ENCODE measurements around the gene HK2.
"Not testable (repeated sequence)": the region's sequence is repeated elsewhere in the genome, so short reads cannot be mapped to it uniquely, and the experiment has no call there.

The HK2 gene

DNA sequence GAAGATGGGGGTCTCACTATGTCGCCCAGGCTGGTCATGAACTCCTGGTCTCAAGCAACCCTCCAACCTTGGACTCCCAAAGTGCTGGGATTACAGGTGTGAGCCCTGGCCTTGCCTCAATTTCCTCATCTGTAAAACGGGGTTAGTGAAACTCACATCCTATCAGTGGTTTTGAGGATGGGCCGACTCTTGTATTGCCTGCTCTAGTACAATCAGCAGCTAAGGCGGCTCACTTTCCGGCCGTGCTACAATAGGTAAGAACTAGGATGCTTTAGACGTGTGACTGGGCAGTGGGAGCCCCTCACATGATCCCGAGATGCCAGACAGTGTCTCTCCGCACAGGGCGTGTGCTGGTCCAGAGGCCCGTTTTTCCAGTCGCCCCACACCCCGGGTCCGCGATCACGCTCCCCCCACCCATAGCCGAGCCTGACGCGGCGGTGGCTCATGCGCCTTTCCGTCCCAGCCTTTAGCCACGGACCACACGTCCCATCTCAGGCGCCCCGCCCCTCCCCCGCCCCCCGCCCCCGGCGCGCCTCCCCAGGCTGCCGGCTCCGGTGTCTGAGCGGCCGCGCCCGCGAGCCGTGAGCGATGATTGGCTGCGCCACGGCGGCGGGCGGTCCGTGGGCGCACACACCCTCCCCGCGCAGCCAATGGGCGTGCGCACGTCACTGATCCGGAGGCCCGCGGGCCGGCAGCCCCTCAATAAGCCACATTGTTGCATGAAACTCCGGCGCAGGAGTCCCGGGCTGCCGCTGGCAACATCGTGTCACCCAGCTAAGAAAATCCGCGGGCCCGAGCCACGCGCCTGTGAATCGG is at the start of gene HK2:
Gene HK2, plus strand, starts transcription at position 710 of the 816 bp plus-strand sequence. CDS start 454 bp downstream, outside the sequence.
- peak; percentile 36 for DNase-seq

DNA sequence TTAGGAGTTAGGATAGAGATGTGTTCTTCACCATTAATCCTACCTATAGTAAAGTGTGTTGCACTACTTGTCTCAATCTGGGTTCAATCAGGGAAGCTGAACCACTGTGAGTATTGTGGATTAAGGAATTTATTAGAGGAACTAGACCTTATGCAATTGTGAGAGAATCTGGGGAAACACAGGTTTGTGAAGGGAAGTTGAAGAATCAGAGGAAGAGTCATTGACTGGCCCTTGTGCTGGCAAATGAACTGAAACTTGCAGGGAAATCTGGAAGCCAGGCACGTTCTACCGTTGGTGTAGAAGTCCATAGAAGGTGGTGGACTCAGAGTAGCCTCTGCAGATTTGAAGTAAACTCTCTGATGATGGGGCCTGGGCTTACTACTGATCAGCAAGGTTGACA is 44.7 kb upstream of the HK2 start:
- DNase-seq = no peak

DNA sequence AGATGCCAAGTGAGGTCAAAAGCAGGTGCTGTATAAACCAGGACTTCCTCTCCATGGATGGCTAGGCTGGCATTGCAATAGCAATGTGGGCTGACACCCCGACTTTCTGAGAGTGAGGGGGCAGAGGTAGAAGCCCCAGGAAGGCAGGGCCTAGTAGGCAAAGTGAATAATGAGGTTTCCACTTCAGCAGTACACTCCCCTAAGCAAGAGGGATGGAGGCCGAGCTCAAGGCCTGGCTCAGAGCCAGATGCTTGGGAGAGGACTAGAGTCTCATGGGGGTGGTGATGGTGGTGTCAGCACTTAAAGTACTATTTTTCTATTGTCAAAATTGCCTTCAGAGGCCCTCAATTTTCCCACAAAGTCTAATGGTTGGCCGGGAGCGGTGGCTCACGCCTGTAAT is 41.6 kb upstream of the HK2 start:
- DNase-seq = no peak

DNA sequence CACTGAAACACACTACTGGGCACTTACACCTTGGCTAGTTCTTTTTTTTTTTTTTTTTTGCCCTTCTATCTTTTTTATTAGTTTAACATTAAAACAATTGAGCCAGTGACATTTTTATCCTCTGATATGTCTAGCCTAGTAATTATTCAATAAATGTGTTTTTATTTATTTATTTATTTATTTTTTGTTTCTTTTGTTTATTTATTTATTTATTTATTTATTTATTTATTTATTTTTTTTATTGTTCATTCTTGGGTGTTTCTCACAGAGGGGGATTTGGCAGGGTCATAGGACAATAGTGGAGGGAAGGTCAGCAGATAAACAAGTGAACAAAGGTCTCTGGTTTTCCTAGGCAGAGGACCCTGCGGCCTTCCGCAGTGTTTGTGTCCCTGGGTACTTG is 39.0 kb upstream of the HK2 start:
- DNase-seq = not testable (repeated sequence)

DNA sequence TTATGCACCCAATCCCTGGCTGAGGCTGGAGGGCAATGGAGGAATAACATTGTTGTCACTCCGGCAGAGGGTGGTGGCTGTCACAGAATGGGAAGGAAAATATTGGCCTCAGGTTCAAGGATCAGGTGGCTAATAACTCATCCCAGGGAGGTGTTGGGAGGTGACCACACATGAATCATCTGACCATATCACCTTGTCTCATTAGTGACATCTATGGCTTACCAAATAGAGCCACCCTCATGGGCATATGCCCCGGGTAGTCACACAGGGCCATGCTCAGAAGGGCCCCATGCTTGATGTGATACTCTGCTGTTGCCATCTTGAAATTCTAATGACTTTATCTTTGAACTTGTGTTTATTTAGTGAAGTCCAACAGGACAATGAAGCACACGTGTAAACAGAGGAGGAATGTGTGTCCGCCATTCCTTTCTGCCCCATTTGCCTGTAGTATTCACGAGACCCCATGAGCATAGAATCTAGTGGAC is 27.5 kb upstream of the HK2 start:
- DNase-seq = no peak

DNA sequence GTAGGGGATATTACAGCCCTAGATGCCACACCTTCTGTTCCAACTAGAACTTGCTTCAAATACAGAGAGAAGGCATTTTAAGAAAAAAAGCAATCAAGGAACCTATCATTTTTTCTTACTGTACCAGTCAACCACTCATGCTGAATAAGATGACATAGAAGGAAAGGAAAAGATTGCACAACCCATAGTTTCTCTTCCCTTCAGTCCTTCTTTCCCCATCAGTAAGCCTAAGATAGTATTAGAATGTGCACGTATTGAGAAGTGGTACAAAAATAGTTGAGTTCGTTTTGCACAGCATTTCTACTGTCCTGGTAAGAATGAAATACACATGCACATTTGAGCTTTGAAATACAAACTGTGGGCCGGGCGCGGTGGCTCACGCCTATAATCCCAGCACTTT is 27.0 kb upstream of the HK2 start:
- DNase-seq = no peak

DNA sequence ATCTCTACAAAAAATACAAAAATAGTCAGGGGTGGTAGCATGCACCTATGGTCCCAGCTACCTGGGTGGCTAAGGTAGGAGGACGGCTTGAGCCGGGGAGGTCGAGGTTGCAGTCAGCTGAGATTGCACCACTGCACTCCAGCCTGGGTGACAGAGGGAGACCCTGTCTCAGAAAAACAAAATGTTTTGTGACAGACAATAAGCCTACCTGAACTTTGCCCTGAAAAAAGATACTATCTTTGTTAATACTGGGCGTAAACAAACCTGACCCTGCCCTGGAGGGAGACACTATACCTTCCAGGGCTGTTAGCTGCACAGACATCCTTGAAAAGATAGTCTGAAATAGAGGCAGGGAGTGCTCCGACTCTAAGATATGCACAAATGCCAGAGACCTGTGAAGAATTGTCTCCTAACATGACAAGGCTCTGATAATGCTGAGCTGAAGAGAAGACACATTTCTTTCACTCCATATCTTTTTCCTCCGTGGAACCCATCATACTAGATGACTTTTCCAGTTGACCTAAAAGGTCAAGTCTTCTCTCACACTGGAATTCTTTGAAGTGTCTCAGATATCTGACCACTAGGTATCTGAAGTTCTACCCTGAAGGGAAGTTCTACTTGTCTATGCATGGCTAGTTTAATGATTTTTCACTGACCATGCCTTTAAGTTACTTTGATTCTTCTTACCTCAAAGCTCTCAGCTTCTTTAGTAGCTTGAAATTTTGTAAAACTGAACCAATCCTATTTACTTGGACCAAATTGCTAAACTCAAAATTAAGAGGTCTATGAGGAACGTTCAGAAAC is 20.9 kb upstream of the HK2 start:
- DNase-seq = no peak

DNA sequence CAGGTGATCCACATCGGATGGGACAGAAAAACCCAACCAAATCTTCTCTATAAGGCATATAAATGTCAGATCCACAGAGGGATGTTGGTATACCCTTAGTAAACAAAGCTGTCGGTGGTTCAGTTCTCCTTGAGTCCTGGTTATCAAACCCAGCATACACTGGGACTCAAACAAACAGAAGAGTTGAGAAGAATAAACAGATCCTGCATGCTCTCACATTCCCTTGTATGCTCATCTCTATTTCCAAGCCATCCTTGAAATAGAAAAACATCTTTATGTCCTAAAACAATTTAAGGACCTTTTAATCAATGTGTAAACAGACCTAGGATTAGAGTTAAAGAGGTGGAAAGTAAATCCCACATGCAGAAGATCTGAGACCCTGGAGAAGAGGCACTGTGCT is 19.8 kb upstream of the HK2 start:
- DNase-seq = no peak

DNA sequence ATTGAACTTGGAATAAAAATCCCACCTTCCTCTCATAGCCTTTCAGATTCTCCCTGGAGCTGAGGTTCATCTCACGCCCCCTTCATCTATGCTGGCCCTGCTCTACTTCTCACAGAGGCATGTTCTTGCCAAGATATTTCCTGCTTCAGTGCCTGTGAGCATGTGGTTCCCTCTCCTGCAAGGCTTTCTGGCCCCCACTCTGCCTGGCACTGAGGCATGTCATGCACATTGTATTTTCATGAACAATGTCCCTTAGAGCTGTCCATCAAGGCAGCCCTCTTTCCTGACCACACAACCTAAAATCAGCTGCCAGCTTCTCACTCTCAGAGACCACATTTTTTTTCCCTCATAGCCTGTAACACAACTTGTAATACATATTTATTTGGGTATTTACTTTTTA is 18.0 kb upstream of the HK2 start:
- no peak for DNase-seq

DNA sequence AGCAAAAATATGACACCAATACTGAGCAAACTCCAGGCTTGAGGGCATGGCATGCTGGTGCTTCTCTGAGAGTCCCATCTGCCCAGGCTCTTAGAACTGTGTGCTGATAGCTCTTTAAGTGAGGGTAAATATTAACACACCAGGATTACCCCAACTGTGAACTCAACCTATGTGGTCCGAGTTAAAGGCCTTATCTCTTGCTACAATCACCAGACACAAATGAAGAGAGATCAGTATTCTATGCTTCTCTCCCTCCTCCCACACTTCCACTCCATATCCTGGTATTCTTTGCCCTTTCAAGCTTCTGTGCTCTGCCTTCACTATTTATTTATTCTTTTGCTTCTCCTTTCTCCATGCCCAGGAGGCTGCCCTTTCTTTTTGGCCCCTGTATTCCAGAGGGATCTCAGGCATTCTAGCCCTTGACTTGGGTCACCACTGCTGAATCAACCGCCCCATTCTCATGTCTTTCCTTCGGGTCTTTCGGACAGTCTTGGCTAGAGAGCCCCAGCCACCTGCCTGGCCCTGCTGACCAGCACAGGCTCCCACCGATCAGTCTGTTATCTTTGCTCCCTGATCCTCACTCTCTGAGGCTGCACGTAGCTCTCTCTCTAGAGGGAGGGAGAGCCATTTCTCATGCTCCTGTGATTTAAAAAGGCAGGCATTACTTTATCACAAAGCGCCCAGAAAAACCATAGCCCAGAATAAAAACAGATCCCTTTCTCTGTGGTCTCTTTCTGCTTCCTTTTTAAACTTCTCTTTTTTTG is 17.2 kb upstream of the HK2 start:
- DNase-seq = peak; percentile 57

DNA sequence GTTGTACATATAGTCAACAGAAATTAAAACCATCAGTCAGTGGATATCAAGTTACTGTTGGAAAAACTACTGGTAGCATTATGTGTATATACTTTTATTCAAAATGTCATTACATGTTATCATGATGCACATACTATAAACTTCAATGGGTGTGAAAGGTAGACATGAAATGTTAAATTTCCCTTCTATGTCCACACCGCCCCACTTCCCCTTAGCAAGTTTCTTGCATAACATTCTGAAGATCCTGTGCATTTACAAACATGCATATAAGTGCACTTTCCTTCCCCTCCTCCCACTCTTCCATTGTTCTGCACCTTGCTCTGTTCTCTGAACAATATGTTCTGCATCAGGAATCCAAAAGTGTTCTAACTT is 16.6 kb upstream of the HK2 start:
- DNase-seq = no peak

DNA sequence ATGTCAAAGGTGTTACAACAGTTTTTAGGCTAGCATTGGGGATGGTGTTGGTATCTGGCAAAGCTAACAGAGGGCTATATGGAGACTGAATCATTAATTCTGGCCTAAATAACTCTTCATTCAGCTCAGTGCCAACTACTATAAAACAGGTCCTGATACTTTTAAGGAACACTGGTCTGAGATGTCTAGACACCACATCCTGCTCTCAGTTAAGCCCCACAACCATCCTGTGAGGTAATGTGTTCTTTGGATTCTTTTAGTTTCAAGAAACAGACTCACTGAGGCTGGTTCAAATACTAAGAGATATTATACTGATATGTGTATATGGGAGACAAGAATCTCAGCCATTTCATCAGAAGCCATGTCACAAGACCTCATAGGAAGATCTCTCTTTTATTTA is 14.2 kb upstream of the HK2 start:
- DNase-seq = no peak

DNA sequence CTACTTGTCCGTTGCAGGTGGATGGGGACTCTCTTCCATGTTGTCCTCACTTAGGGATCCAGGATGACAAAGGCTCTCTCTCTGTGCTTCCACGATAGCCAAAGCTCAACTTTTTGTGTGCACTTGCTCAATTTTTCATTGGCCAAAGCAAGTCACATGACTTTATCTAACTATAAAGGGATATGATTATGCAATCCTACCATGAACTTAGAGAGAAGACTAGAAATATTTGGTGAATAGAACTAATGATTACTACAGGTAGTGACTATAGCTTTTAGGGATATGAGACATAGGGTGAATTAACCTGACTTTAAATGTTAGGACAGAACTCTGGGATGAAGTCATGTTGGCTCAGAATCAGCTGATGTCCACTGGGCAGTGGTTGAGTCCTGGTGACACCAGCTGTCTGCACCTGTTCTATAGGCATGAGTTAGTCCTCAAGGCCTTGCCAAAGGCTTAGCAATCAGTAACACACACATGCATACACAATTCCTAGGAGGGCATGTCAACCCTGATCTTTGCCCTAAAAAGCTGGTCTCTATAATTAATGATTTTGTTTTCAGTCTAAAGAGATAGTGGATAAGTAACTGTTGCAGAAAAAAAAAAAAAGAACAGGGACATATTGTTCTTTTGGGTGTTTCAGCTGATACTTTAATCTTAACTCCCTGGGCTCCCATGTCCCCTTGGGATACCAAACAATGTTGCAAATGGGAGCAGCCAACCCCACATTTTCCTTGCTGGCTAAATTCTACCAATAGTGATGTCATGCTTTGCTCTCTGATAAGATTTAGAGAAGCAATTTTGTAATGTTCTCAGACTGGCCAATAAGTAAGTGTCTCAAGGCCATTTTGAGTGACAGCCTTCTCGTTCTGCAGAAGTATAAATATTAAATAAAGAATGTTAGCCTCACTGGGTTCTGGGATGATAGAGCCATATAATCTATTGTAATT is 12.5 kb upstream of the HK2 start:
- no peak for DNase-seq

DNA sequence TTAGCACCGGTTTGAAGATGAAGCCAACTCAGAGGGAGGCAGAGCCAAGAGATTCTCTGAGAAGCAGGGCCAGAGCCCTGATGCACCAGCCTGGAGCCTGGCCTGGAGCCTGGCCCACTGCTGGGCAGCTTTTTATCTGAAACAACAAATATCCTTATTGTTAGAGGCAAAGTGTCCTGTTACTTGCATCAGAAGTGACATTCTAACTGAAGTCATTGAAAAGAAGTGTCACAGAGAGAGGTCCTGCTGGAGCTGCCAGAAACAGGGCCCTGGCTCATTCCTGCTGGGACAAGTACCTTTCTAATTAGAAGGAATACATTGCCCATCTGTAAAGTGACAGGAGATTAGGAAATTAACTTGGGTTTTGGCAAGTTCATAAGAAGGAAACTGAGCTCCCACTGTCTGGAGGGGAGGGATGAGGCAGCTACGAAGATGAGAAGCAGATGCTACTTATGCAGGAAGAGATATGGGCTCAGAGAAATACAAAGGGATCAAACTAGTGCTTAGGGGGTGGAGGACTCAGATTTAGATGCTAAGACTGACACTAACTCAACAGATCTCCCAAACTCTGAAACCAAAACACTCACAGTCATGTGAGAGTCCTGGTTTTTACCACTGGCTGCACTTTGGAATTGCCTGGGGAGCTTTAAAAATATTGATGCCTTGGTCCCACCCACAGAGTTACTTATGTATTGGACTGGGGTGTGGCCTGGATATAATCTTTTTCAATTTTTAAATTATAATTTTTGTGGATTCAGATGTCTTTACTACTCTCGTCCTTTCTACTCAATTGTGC is 11.0 kb upstream of the HK2 start:
- no peak for DNase-seq

DNA sequence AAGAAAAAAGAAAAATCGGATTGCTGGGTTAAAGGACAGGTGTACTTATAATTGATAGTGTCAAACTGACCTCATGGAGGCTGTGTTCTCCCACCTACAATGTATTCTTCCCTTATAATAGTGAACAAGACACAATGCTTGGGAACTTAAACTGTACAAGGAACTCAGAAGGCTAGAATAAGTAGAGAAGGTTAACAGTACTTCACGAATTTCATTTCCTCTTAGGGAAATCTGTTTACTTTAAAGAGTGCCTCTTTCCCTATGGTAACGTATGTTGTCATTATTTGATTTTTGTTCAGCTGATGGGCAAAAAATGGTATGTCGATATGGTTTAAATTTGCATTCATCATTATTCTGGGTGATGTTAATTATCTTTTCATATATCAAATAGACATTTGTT is 9.2 kb upstream of the HK2 start:
- no peak for DNase-seq

DNA sequence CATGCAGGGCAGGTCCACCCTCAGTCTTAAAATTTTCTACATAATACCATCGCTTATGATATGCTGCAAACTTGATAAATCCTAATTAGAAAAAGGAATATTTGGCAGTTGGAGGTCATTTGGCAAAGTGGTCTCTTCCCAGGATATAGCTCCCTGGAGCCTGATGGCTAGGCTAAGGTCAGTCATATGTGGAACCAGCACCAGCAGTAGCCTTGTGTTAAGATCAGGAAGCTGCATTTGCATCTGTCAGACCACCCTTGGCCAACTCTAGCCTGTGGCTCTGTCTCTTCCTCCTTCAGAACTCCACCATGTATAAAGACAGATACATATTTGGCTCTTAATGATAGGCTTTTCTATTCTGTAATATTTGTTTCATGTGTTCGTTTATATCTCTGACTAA is 5.4 kb upstream of the HK2 start:
- DNase-seq = no peak

DNA sequence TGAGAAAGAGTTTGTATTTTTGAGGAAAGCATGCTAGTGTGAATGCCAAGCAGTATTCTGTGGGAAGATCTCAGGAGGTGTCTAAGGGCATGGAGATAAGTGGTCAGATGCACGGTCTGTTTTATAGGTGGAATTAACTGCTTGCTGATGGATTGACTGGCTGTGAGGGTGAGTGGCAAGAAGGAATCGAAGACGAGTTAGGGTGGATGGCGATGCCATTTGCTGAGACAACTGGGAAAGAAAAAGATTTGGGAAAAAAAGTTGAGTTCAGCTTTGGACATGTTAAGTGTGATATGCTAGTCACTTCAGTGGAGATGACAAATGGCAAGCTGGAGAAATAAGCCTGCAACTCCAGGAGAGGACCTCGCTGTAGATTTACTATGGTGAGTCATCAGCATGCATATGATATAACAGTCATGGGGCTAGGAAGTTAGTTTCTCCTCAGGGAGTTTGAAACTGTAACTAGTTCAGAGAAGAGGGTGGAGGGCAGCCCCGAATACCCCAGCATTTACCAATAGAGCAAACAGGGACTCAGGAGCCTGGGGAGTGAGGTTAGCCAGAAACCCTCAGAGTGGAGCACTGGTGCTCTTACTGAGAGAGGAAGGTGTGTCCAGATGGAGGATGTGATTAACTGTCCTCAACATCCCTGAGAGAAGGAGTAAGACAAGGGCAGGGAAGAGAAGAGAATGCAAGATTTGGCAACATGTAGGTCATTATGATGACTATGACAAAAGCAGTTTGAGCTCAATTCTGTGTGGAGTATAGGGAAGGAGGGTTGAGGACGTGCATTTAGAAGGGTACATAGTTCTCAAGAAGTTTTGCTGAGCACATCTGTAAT is 2.0 kb upstream of the HK2 start:
- no peak for DNase-seq

DNA sequence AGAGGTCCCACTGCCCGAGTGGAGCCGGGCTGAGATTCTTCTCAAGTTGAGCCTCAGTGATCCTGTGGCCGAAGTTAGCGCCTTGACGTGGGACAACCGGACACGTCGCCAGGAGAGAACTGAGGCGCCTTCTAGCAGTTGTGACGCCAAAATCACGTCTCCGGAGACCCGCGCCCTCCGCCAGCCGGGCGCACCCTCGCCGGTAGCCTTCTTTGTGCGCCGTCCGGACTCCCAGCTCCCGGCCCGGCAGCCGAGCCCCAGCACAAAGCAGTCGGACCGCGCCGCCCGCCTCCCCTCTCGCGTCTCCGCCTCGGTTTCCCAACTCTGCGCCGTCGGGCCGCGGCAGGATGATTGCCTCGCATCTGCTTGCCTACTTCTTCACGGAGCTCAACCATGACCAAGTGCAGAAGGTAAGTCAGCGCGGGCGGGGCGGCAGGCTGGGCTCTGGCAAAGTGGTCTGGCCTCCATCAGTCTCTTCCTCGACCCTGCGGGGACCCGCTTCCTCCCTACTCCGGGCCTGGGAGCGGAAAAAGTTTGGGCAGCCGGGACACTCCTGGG is 386 bp downstream of the HK2 start:
- DNase-seq = not testable (repeated sequence)

DNA sequence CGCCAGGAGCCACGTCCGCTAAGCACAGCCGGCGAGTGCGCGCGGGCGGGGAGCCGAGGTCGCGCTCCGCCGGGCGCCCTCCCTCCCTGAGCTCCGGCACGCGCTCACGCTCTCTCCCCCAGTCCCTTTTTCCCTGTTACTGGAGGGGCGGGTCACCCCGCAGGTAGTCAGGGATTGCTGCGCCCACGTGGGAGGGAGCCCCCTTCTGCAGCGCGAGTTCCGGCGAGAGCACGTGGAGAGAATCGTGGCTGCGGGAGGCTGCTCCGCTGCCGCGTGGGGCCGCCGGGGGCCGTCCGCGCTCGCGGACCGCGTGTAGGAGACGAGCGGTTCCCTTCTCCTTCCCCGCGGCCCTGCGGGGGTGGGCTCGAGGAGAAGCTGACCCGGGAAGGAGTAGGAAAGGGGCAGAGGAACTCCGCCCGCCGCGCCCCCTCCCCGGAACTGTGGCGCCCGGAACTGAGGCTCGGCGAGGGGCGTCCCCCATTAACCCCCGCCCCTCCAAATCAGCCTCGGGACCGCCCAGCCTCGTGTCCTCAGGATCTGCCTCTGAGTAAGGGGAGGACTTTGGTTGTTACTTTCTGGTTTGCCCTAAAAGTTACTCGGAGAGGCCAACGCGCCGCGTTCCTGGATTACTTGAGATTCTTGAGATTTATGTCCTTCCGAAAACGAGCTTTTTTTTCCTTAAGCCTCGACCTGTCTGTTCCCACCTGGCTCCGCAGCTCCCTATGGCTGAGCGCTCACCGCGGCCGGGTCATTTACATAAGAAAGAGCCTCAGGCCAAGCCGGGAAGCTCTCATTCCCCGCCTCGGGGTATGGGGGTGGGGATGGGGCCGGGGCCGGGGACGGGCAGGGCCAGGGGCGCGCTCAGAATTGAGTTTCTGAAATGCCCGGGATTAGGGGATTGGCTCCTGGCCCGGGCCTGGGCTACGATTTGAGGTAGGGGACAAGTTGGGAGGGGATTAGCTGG is 1.1 kb downstream of the HK2 start:
- peak; percentile 17 for DNase-seq

All from NCI-H1092 treated with DMSO at 0.1 percent for 48 hours (cell line).